Measurements from ENCODE around the gene SERPING1. TPM values are rescaled to one million over a fixed set of nuclear protein-coding genes. Genes with fewer than 3 reads are reported as not detected.
"Not testable (repeated sequence)": the region's sequence is repeated elsewhere in the genome, so short reads cannot be mapped to it uniquely, and the experiment has no call there.

The SERPING1 gene
- total RNA-seq, 1 experiment from 2014 or later, result 5.4 TPM

GRCh38 chr11:57652230-57652629 lies 54.7 kb downstream of the SERPING1 start:
- not testable (repeated sequence) for DNase-seq (ENCODE audit: low read depth)

- no peak for DNase-seq (ENCODE audit: low read depth)
These were observed 55.2 kb downstream of the SERPING1 start for GRCh38 chr11:57652662-57653061.

- DNase-seq (ENCODE audit: low read depth), result no peak
These were observed 55.7 kb downstream of the SERPING1 start for GRCh38 chr11:57653163-57653562.

- no peak for DNase-seq (ENCODE audit: low read depth)
These were observed 59.4 kb downstream of the SERPING1 start for GRCh38 chr11:57656885-57657193.

- peak; percentile 98 for DNase-seq (ENCODE audit: low read depth)
These were observed 59.9 kb downstream of the SERPING1 start, which contains the start of gene CLP1 for GRCh38 chr11:57657194-57658022. CLP1 (plus strand) TSS chr11:57657762; CDS start chr11:57659477, 1,715 bp downstream.

- DNase-seq (ENCODE audit: low read depth), result no peak
These were observed 60.5 kb downstream of the SERPING1 start for GRCh38 chr11:57658023-57658361.

GRCh38 chr11:57659669-57660068 lies 62.2 kb downstream of the SERPING1 start:
- DNase-seq (ENCODE audit: low read depth), result no peak

GRCh38 chr11:57662893-57663292 lies 65.4 kb downstream of the SERPING1 start:
- no peak for DNase-seq (ENCODE audit: low read depth)

- DNase-seq (ENCODE audit: low read depth), result no peak
These were observed 66.5 kb downstream of the SERPING1 start for GRCh38 chr11:57663975-57664374.

Other genes with a start within 250 kb of the SERPING1 start
- not detected in 2 replicates for gene PRG3, start 216.5 kb upstream of the SERPING1 start, total RNA-seq (2014; rRNA removed)
- 0.06 TPM in 1 of 2 replicates, not detected in the other for gene PRG2, start 207.0 kb upstream of the SERPING1 start, total RNA-seq (2014; rRNA removed)
- 113 and 153 TPM in 2 replicates for gene SLC43A3, start 170.6 kb upstream of the SERPING1 start, total RNA-seq (2014; rRNA removed)
- gene RTN4RL2, start 137.2 kb upstream of the SERPING1 start, total RNA-seq (2014; rRNA removed), result 0.23 and 0.38 TPM in 2 replicates
- 5.1 and 7.7 TPM in 2 replicates for gene SLC43A1, start 82.0 kb upstream of the SERPING1 start, total RNA-seq (2014; rRNA removed)
- 46.7 and 53.8 TPM in 2 replicates for gene TIMM10, start 66.9 kb upstream of the SERPING1 start, total RNA-seq (2014; rRNA removed)
- gene SMTNL1, start 60.1 kb upstream of the SERPING1 start, total RNA-seq (2014; rRNA removed), result not detected in 2 replicates
- gene UBE2L6, start 30.0 kb upstream of the SERPING1 start, total RNA-seq (2014; rRNA removed), result 25.8 and 48.2 TPM in 2 replicates
- 0.32 and 0.46 TPM in 2 replicates for gene YPEL4, start 52.2 kb downstream of the SERPING1 start, total RNA-seq (2014; rRNA removed)
- 25.3 TPM in 2 replicates for gene CLP1, start 60.1 kb downstream of the SERPING1 start, total RNA-seq (2014; rRNA removed)
- gene ZDHHC5, start 70.4 kb downstream of the SERPING1 start, total RNA-seq (2014; rRNA removed), result 50.3 and 55.1 TPM in 2 replicates
- 27.2 and 35.0 TPM in 2 replicates for gene MED19, start 114.5 kb downstream of the SERPING1 start, total RNA-seq (2014; rRNA removed)
- gene TMX2, start 114.9 kb downstream of the SERPING1 start, total RNA-seq (2014; rRNA removed), result 105 TPM in 2 replicates
- 123 and 183 TPM in 2 replicates for gene SELENOH, start 143.8 kb downstream of the SERPING1 start, total RNA-seq (2014; rRNA removed)
- not detected in 2 replicates for gene BTBD18, start 154.1 kb downstream of the SERPING1 start, total RNA-seq (2014; rRNA removed)
- 68.5 and 83.3 TPM in 2 replicates for gene CTNND1, start 164.1 kb downstream of the SERPING1 start, total RNA-seq (2014; rRNA removed)